ENCODE results near the gene ERF. TPM values are rescaled to one million over a fixed set of nuclear protein-coding genes. Genes with fewer than 3 reads are reported as not detected.
A peak's percentile ranks its signal among the peaks of the same experiment; 100 is the strongest.
"Not testable (repeated sequence)": the region's sequence is repeated elsewhere in the genome, so short reads cannot be mapped to it uniquely, and the experiment has no call there.

ERF gene
- total and polyA plus RNA-seq, 10 of the 15 experiments (the other 5 are each of a cell fraction or from before 2014, with no cell fraction given) = 0.02 to 51.8 (median 14.4) TPM

- no peak for FAIRE-seq
- TF ChIP-seq ZSCAN29 (IDR thresholded peaks at IDR 0.05) = no peak
- TF ChIP-seq IRF5 (IDR thresholded peaks at IDR 0.05; ENCODE audit: borderline replicate concordance) = no peak
- no peak for TF ChIP-seq SUPT20H (IDR thresholded peaks at IDR 0.05; ENCODE audit: borderline replicate concordance, control insufficient read depth, low read depth, low read length)
- TF ChIP-seq IRF4 (IDR thresholded peaks at IDR 0.05; ENCODE audit: low read depth, low read length) = no peak
- TF ChIP-seq SIN3A (IDR thresholded peaks at IDR 0.05; ENCODE audit: low read depth, low read length) = no peak
- no peak for TF ChIP-seq EP300 (IDR thresholded peaks at IDR 0.05; ENCODE audit: borderline replicate concordance in 1 of 2, control insufficient read depth in 1 of 2, low read depth in 2 of 2, low read length in 2 of 2)
- in situ Hi-C loops (cut with MboI) = no loop called here
Observed at GRCh38 chr19:42261763-42262162, 6.8 kb upstream of the ERF start.

GRCh38 chr19:42257842-42258241 is 2.9 kb upstream of the ERF start:
- H3K4me3 ChIP-seq; H3K27ac ChIP-seq (ENCODE audit: control insufficient read depth, insufficient read depth); intact Hi-C loops (cut with micrococcal nuclease; ENCODE audit: unreplicated experiment); H2AFZ ChIP-seq (ENCODE audit: control insufficient read depth, low read depth, low read length); H3K4me1 ChIP-seq (ENCODE audit: control insufficient read depth, insufficient read depth, low read length); H3K4me2 ChIP-seq (ENCODE audit: control insufficient read depth, insufficient read depth); H3K36me3 ChIP-seq (ENCODE audit: control insufficient read depth in 2 of 2, insufficient read depth in 2 of 2, low read length in 1 of 2); DNase-seq (ENCODE audit: low read depth, low spot score); CTCF ChIA-PET; H3K27me3 ChIP-seq (replicated peaks in 1 of 2; ENCODE audit: control insufficient read depth in 2 of 2, insufficient read depth in 2 of 2, low read length in 1 of 2); FAIRE-seq; ATAC-seq; H3K9ac ChIP-seq (ENCODE audit: control insufficient read depth, insufficient read depth, low read length); in situ Hi-C loops (cut with MboI); BruUV-seq (replicated peaks); H3K9me3 ChIP-seq (replicated peaks; ENCODE audit: control insufficient read depth, insufficient read depth, low read length); H4K20me1 ChIP-seq (ENCODE audit: control insufficient read depth, insufficient read depth): not testable (repeated sequence)
- peaks cover 19% of the 10 kb centered on the region for H3K79me2 ChIP-seq (ENCODE audit: control insufficient read depth, insufficient read depth, low read length)
- POLR2A ChIA-PET = interaction anchor here (1.0 kb wide), 1 partner anchor 15 kb away, joined by 6 read pairs; the partner anchor contains the start of gene GSK3A
- RAD21 ChIA-PET (ENCODE audit: unreplicated experiment) = interaction anchor here (0.6 kb wide), 1 partner anchor 13 kb away, joined by 3 read pairs; no protein-coding TSS in a partner anchor
- SMC1A ChIA-PET (ENCODE audit: uncharacterized antibody, unreplicated experiment) = interaction anchor here (0.6 to 0.7 kb wide), 3 partner anchors 14 to 56 kb away, joined by 3 to 4 read pairs (median 4); no protein-coding TSS in a partner anchor
- 46% methylated on average over 3 of the region's 3 CpGs for WGBS (ENCODE audit: insufficient coverage, insufficient replicate concordance, low lambda C conversion rate, missing lambda C conversion rate)

More at GRCh38 chr19:42261763-42262162, 6.8 kb upstream of the ERF start:
- no peaks in the 10 kb centered on the region for H3K79me2 ChIP-seq (ENCODE audit: control insufficient read depth, insufficient read depth, low read length)
- RAD21 ChIA-PET (ENCODE audit: unreplicated experiment) = no interaction called here
- ATAC-seq (peak; percentile 46), DNase-seq (ENCODE audit: low read depth, low spot score) (no peak)
- no peaks in the 10 kb centered on the region for H3K36me3 ChIP-seq (ENCODE audit: control insufficient read depth in 2 of 2, insufficient read depth in 2 of 2, low read length in 1 of 2)
- no TSS peak for BruUV-seq (replicated peaks)
- CTCF ChIA-PET = interaction anchor here (1.5 kb wide), 1 partner anchor 17 kb away, joined by 7 read pairs; no protein-coding TSS in a partner anchor
- H3K27ac ChIP-seq (ENCODE audit: control insufficient read depth, insufficient read depth) = no peak overlapping the region
- H3K4me1 ChIP-seq (ENCODE audit: control insufficient read depth, insufficient read depth, low read length) = no peaks in the 10 kb centered on the region
- SMC1A ChIA-PET (ENCODE audit: uncharacterized antibody, unreplicated experiment) = no interaction called here
- H4K20me1 ChIP-seq (ENCODE audit: control insufficient read depth, insufficient read depth) = no peaks in the 10 kb centered on the region
- H3K27me3 ChIP-seq (replicated peaks in 1 of 2; ENCODE audit: control insufficient read depth in 2 of 2, insufficient read depth in 2 of 2, low read length in 1 of 2) = no peaks in the 10 kb centered on the region
- no peak overlapping the region for H3K4me2 ChIP-seq (ENCODE audit: control insufficient read depth, insufficient read depth)
- POLR2A ChIA-PET = interaction anchor here (0.6 kb wide), 1 partner anchor 11 kb away, joined by 3 read pairs; no protein-coding TSS in a partner anchor
- 65% methylated on average over 3 of the region's 3 CpGs for WGBS (ENCODE audit: insufficient coverage, insufficient replicate concordance, low lambda C conversion rate, missing lambda C conversion rate)
- intact Hi-C loops (cut with micrococcal nuclease; ENCODE audit: unreplicated experiment) = no loop called here
- H2AFZ ChIP-seq (ENCODE audit: control insufficient read depth, low read depth, low read length) = no peak overlapping the region
- H3K4me3 ChIP-seq = no peak overlapping the region
- H3K9me3 ChIP-seq (replicated peaks; ENCODE audit: control insufficient read depth, insufficient read depth, low read length) = no peaks in the 10 kb centered on the region
- no peak overlapping the region for H3K9ac ChIP-seq (ENCODE audit: control insufficient read depth, insufficient read depth, low read length)
